GM19035 (cell line): ENCODE results near the gene ALDH1L1.

Source experiments
- ATAC-seq: cut with Tn5 transposase; IDR thresholded peaks from one replicate; pipeline ENCODE4 v1.9.1; 2021; ENCODE audit not compliant: unreplicated experiment

ALDH1L1 gene

GRCh38 chr3:126194713-126195305, 14.4 kb upstream of the ALDH1L1 start:
- no peak for ATAC-seq

GRCh38 chr3:126191246-126191645, 10.9 kb upstream of the ALDH1L1 start:
- no peak for ATAC-seq

GRCh38 chr3:126187920-126188319, 7.5 kb upstream of the ALDH1L1 start:
- ATAC-seq = no peak

GRCh38 chr3:126186749-126187148, 6.4 kb upstream of the ALDH1L1 start:
- ATAC-seq = no peak

- no peak for ATAC-seq
Measured at GRCh38 chr3:126186271-126186670, 5.9 kb upstream of the ALDH1L1 start.

- no peak for ATAC-seq
Measured at GRCh38 chr3:126184465-126185000, 4.1 kb upstream of the ALDH1L1 start.

GRCh38 chr3:126181398-126181725, 976 bp upstream of the ALDH1L1 start:
- no peak for ATAC-seq

- ATAC-seq = no peak
Measured at GRCh38 chr3:126179825-126180476, 435 bp downstream of the ALDH1L1 start.

GRCh38 chr3:126170073-126170777, 10.2 kb downstream of the ALDH1L1 start:
- no peak for ATAC-seq

GRCh38 chr3:126167566-126167965, 12.8 kb downstream of the ALDH1L1 start:
- ATAC-seq = no peak

GRCh38 chr3:126166009-126166408, 14.4 kb downstream of the ALDH1L1 start:
- ATAC-seq = no peak

- ATAC-seq = no peak
Measured at GRCh38 chr3:126161309-126161708, 19.1 kb downstream of the ALDH1L1 start.

GRCh38 chr3:126160243-126161210, 19.9 kb downstream of the ALDH1L1 start:
- no peak for ATAC-seq

GRCh38 chr3:126159476-126159875, 20.9 kb downstream of the ALDH1L1 start:
- ATAC-seq = no peak

- ATAC-seq = no peak
Measured at GRCh38 chr3:126158912-126159454, 21.4 kb downstream of the ALDH1L1 start.

- ATAC-seq = no peak
Measured at GRCh38 chr3:126158016-126158911, 22.1 kb downstream of the ALDH1L1 start.

GRCh38 chr3:126157083-126157768, 23.2 kb downstream of the ALDH1L1 start:
- no peak for ATAC-seq

GRCh38 chr3:126156468-126156867, 23.9 kb downstream of the ALDH1L1 start:
- ATAC-seq = no peak

GRCh38 chr3:126155819-126156218, 24.6 kb downstream of the ALDH1L1 start:
- no peak for ATAC-seq
